Smooth muscle cell (in vitro differentiated cells): ENCODE measurements around the gene POLR2L. TPM values are rescaled to one million over a fixed set of nuclear protein-coding genes. Genes with fewer than 3 reads are reported as not detected.

Experiments
- DNase-seq: peaks from one replicate; lab custom pipeline; 2025; ENCODE audit not compliant: unreplicated experiment; lab: John Stamatoyannopoulos, UW
- H2AFZ ChIP-seq: fragments of 200-600 bp; sonication (generic); 2 replicates; pipeline ENCODE4 v1.6.0; 2016; ENCODE audit warnings: antibody characterized with exemption, low read depth, mild to moderate bottlenecking
- H3F3A ChIP-seq: fragments of 200-600 bp; sonication (generic); 2 replicates; pipeline ENCODE4 v1.6.0; 2017; ENCODE audit warnings: antibody characterized with exemption, low read depth
- H3K27ac ChIP-seq: fragments of 200-600 bp; sonication (generic); 2 replicates; pipeline ENCODE4 v1.5.1; 2016; ENCODE audit warnings: low read depth, mild to moderate bottlenecking
- H3K27me3 ChIP-seq: fragments of 200-600 bp; sonication (generic); 2 replicates; pipeline ENCODE4 v1.6.1; 2016; ENCODE audit warnings: low read depth, mild to moderate bottlenecking
- H3K36me3 ChIP-seq: fragments of 200-600 bp; sonication (generic); 2 replicates; pipeline ENCODE4 v1.5.1; 2016; ENCODE audit warnings: low read depth
- H3K4me1 ChIP-seq: fragments of 200-600 bp; sonication (generic); 2 replicates; pipeline ENCODE4 v1.5.1; 2016; ENCODE audit warnings: low read depth
- H3K4me2 ChIP-seq: fragments of 200-600 bp; sonication (generic); 2 replicates; pipeline ENCODE4 v1.6.0; 2016; ENCODE audit warnings: mild to moderate bottlenecking
- H3K4me3 ChIP-seq: fragments of 200-600 bp; sonication (generic); 2 replicates; pipeline ENCODE4 v1.5.1; 2016; ENCODE audit warnings: mild to moderate bottlenecking
- H3K79me2 ChIP-seq: fragments of 200-600 bp; sonication (generic); 2 replicates; pipeline ENCODE4 v1.6.0; 2016; ENCODE audit warnings: low read depth, mild to moderate bottlenecking
- H3K9ac ChIP-seq: fragments of 200-600 bp; sonication (generic); 2 replicates; pipeline ENCODE4 v1.6.0; 2016; ENCODE audit warnings: low read depth
- H3K9me3 ChIP-seq: fragments of 200-600 bp; sonication (generic); replicated peaks from 2 replicates; pipeline ENCODE4 v1.5.1; 2016; ENCODE audit warnings: low read depth
- H4K20me1 ChIP-seq: fragments of 200-600 bp; sonication (generic); 2 replicates; pipeline ENCODE4 v1.6.0; 2016; ENCODE audit warnings: low read depth
- WGBS: methylation state at CpG from one replicate; pipeline ENCODE4 v1.1.7; 2016; ENCODE audit warnings: low lambda C conversion rate; 5-methylcytosine and 5-hydroxymethylcytosine counted together
- polyA plus RNA-seq: library from polyadenylated mRNA; unstranded; fragments of >200 nt; fragmentation: Nextera tagmentation; extraction: Ambion mirVana; gene quantifications from 2 replicates; pipeline ENCODE4 v1.2.1, GENCODE V29; 2016
- total RNA-seq: library from RNA; depleted of rRNA; stranded (reverse); fragments of >200 nt; gene quantifications from 2 replicates; pipeline ENCODE4 v1.2.3, GENCODE V29; 2014
- TF ChIP-seq, protein P1 (sequence below): fragments of 200-600 bp; sonication (generic); IDR thresholded peaks from 2 replicates; pipeline ENCODE4 v1.5.1; 2017; ENCODE audit warnings: borderline replicate concordance, mild to moderate bottlenecking, antibody characterized with exemption; ENCODE audit not compliant: insufficient read depth, poor library complexity, severe bottlenecking

POLR2L gene
- total and polyA plus RNA-seq, 2 experiments from 2014 or later, result 51.4 to 380 TPM

GRCh38 chr11:854601-855329 is 12.4 kb upstream of the POLR2L start:
- no peaks in the 10 kb centered on the region for H3K9me3 ChIP-seq
- H4K20me1 ChIP-seq, result peaks cover 91% of the 10 kb centered on the region
- 85% methylated on average over 15 of the region's 20 CpGs for WGBS
- no peaks in the 10 kb centered on the region for H3F3A ChIP-seq
- H3K79me2 ChIP-seq, result no peaks in the 10 kb centered on the region
- DNase-seq, result no peak
- H3K4me2 ChIP-seq, result no peak overlapping the region
- no peak overlapping the region for H3K4me3 ChIP-seq
- H3K27me3 ChIP-seq, result peaks cover 10% of the 10 kb centered on the region
- TF ChIP-seq, protein P1, sequence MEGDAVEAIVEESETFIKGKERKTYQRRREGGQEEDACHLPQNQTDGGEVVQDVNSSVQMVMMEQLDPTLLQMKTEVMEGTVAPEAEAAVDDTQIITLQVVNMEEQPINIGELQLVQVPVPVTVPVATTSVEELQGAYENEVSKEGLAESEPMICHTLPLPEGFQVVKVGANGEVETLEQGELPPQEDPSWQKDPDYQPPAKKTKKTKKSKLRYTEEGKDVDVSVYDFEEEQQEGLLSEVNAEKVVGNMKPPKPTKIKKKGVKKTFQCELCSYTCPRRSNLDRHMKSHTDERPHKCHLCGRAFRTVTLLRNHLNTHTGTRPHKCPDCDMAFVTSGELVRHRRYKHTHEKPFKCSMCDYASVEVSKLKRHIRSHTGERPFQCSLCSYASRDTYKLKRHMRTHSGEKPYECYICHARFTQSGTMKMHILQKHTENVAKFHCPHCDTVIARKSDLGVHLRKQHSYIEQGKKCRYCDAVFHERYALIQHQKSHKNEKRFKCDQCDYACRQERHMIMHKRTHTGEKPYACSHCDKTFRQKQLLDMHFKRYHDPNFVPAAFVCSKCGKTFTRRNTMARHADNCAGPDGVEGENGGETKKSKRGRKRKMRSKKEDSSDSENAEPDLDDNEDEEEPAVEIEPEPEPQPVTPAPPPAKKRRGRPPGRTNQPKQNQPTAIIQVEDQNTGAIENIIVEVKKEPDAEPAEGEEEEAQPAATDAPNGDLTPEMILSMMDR, result no peak
- no peaks in the 10 kb centered on the region for H3K36me3 ChIP-seq
- H3K27ac ChIP-seq, result no peak overlapping the region
- H3K4me1 ChIP-seq, result peaks cover 25% of the 10 kb centered on the region
- no peak overlapping the region for H2AFZ ChIP-seq
- H3K9ac ChIP-seq, result no peak overlapping the region

DNA sequence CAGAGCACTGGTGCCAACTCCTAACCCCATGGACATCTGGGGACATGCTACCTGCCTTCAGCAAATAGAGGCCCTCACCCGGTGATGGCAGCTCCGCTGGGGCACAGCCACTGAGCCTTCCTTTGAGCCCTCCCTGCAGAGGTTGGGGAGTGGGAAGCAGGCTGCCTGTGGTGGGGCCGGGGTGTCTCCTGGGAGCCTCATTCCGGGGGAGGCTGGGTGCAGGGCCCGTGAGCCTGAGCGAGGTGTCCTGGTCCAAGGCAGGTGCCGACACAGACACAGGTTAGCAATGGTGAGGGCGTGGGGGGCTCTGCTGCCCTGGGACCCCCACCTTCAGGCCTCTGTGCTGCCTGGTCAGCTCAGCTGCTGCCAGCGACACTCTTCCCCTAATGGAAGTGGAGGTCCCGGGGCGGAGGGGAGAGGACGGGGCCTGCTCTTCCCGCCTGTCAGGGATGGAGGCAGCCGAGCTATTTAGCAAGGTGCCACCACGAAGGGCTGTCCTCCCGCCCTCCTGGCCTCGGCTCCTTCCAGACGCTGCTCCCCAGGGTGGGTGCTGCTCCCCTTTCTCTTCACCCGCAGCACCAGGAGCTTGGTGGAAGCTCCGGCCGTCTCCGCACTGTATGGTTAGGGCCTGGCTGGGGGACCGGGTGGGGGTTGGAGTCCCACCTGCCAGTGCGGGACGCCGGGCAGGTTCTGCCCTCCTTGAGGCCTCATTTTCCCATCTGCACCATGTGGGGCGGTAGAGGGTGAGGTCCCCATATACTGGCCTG is 11.5 kb upstream of the POLR2L start:
- peaks cover 24% of the 10 kb centered on the region for H3K4me1 ChIP-seq
- peaks cover 93% of the 10 kb centered on the region for H4K20me1 ChIP-seq
- no peak overlapping the region for H3K4me2 ChIP-seq
- no peaks in the 10 kb centered on the region for H3K36me3 ChIP-seq
- H3F3A ChIP-seq, result no peaks in the 10 kb centered on the region
- WGBS, result 92% methylated on average over 27 of the region's 27 CpGs
- H3K9me3 ChIP-seq, result no peaks in the 10 kb centered on the region
- no peak overlapping the region for H3K27ac ChIP-seq
- H3K9ac ChIP-seq, result no peak overlapping the region
- H2AFZ ChIP-seq, result no peak overlapping the region
- H3K79me2 ChIP-seq, result no peaks in the 10 kb centered on the region
- H3K27me3 ChIP-seq, result peaks cover 15% of the 10 kb centered on the region
- no peak overlapping the region for H3K4me3 ChIP-seq
- TF ChIP-seq, protein P1, result no peak
- DNase-seq, result no peak

- no peaks in the 10 kb centered on the region for H3F3A ChIP-seq
- no peak overlapping the region for H3K27ac ChIP-seq
- no peak overlapping the region for H3K4me3 ChIP-seq
- no peaks in the 10 kb centered on the region for H3K79me2 ChIP-seq
- DNase-seq, result no peak
- H3K9ac ChIP-seq, result no peak overlapping the region
- no peak overlapping the region for H3K4me2 ChIP-seq
- 97% methylated on average over 11 of the region's 15 CpGs for WGBS
- no peaks in the 10 kb centered on the region for H3K9me3 ChIP-seq
- peaks cover 29% of the 10 kb centered on the region for H3K4me1 ChIP-seq
- H3K36me3 ChIP-seq, result no peaks in the 10 kb centered on the region
- peaks cover 95% of the 10 kb centered on the region for H4K20me1 ChIP-seq
- no peak overlapping the region for H2AFZ ChIP-seq
- peaks cover 19% of the 10 kb centered on the region for H3K27me3 ChIP-seq
- TF ChIP-seq, protein P1, result no peak
Measured at GRCh38 chr11:852762-853161, 10.4 kb upstream of the POLR2L start.
